Measurements from ENCODE around the gene FARSA.

DNA sequence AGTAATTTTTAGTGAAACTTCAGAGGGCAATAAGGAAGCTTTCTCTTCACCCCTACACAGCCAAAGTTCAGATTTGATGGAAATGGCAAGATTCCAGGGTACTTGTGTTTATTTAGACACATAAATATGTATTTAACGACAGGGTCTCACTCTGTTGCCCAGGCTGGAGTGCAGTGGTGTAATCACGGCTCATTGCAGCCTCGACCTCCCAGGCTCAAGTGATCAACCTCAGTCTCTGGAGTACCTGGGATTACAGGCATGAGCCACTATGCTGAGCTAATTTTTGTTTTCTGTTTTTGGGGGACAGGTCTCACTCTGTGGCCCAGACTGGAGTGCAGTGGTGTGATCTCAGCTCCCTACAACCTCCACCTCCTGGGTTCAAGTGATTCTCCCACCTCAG is 12.5 kb downstream of the FARSA start:
- TF ChIP-seq, protein P1, sequence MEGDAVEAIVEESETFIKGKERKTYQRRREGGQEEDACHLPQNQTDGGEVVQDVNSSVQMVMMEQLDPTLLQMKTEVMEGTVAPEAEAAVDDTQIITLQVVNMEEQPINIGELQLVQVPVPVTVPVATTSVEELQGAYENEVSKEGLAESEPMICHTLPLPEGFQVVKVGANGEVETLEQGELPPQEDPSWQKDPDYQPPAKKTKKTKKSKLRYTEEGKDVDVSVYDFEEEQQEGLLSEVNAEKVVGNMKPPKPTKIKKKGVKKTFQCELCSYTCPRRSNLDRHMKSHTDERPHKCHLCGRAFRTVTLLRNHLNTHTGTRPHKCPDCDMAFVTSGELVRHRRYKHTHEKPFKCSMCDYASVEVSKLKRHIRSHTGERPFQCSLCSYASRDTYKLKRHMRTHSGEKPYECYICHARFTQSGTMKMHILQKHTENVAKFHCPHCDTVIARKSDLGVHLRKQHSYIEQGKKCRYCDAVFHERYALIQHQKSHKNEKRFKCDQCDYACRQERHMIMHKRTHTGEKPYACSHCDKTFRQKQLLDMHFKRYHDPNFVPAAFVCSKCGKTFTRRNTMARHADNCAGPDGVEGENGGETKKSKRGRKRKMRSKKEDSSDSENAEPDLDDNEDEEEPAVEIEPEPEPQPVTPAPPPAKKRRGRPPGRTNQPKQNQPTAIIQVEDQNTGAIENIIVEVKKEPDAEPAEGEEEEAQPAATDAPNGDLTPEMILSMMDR (IDR thresholded peaks at IDR 0.05) = no peak
- TF ChIP-seq POLR2A (IDR thresholded peaks at IDR 0.05) = no peak
